Ovary (tissue), 3 donors: Measurements from ENCODE around the gene ASPHD2.

Experiments used
- EP300 ChIP-seq: sonication (generic); formaldehyde crosslinking; IDR thresholded peaks from one replicate; pipeline ENCODE4 v1.6.1; 2017; ENCODE audit warnings: antibody characterized with exemption
- POLR2A ChIP-seq: fragments of 450-650 bp; IDR thresholded peaks from one replicate; pipeline ENCODE4 v1.6.1; 2017; ENCODE audit warnings: antibody characterized with exemption, mild to moderate bottlenecking, moderate library complexity
- TF ChIP-seq, protein P1 (sequence below), 3 donors: fragments of 450-650 bp in 2 of 3; fragments of 200-600 bp in 1 of 3; IDR thresholded peaks; one replicate each; pipeline versions ENCODE4 v1.5.1 to v1.8.0; 2016 to 2022; ENCODE audit warnings: antibody characterized with exemption in 3 of 3, mild to moderate bottlenecking in 1 of 3
- donor health status: DM: no; HTN: no; CAD: no.

DNA sequence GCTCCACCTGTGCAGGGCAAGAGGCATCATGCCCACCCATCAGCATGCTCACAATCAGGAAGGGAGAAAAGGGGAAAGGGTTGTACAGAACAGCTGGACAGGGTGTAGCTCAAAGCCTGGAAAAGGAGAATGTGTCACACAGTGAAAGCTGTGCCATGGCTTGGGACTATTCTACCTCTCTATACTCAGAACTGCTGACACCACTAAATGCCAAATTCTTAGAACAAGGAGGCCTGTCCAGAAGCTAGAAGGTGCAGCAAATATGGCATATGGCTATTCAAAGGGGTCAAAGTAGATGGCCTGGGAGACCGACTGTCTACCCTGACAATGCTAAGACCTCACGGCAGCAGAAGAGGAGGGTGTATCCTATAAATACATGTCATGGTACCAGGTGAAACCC is 41.7 kb downstream of the ASPHD2 start:
- TF ChIP-seq, protein P1, sequence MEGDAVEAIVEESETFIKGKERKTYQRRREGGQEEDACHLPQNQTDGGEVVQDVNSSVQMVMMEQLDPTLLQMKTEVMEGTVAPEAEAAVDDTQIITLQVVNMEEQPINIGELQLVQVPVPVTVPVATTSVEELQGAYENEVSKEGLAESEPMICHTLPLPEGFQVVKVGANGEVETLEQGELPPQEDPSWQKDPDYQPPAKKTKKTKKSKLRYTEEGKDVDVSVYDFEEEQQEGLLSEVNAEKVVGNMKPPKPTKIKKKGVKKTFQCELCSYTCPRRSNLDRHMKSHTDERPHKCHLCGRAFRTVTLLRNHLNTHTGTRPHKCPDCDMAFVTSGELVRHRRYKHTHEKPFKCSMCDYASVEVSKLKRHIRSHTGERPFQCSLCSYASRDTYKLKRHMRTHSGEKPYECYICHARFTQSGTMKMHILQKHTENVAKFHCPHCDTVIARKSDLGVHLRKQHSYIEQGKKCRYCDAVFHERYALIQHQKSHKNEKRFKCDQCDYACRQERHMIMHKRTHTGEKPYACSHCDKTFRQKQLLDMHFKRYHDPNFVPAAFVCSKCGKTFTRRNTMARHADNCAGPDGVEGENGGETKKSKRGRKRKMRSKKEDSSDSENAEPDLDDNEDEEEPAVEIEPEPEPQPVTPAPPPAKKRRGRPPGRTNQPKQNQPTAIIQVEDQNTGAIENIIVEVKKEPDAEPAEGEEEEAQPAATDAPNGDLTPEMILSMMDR (IDR thresholded peaks at IDR 0.05), result no peak
- no peak for TF ChIP-seq POLR2A
- TF ChIP-seq EP300, result no peak
